ENCODE measurements around the gene MARVELD1.
A peak's percentile ranks its signal among the peaks of the same experiment; 100 is the strongest.

Gene MARVELD1

GRCh38 chr10:97711640-97712572, 1.6 kb upstream of the MARVELD1 start:
- Histone ChIP-seq H3K4me1 (ENCODE audit: low read length) (no peaks in the 10 kb centered on the region; the same call in 1 of the 2 replicates), H3K79me2 (ENCODE audit: low read length) (no peaks in the 10 kb centered on the region), H3K36me3 (replicated peaks; ENCODE audit: low read depth, low read length) (no peaks in the 10 kb centered on the region), H3K27ac (ENCODE audit: low read length) (no peak overlapping the region), H2AFZ (ENCODE audit: low read depth, low read length) (no peak overlapping the region), H3K4me3 (ENCODE audit: low read length) (no peak overlapping the region), H3K27me3 (ENCODE audit: low read depth, low read length) (no peaks in the 10 kb centered on the region), H4K20me1 (ENCODE audit: insufficient read depth, low read length) (no peaks in the 10 kb centered on the region), H3K9ac (ENCODE audit: low read length) (no peak overlapping the region), H3K9me3 (ENCODE audit: insufficient read depth, low read length) (no peaks in the 10 kb centered on the region), H3K4me2 (ENCODE audit: low read length) (no peak overlapping the region)
- TF ChIP-seq EZH2phosphoT487 (IDR thresholded peaks at IDR 0.05; ENCODE audit: low read depth) (no peak), CTCF (IDR thresholded peaks at IDR 0.05; ENCODE audit: low read depth, low read length) (no peak)

GRCh38 chr10:97713826-97714400, 383 bp downstream of the MARVELD1 start:
- Histone ChIP-seq H2AFZ (ENCODE audit: low read depth, low read length) (peak overlapping the region; percentile 91), H3K27ac (ENCODE audit: low read length) (no peak overlapping the region), H3K4me2 (ENCODE audit: low read length) (peak overlapping the region; percentile 90), H4K20me1 (ENCODE audit: insufficient read depth, low read length) (no peaks in the 10 kb centered on the region), H3K36me3 (replicated peaks; ENCODE audit: low read depth, low read length) (no peaks in the 10 kb centered on the region), H3K9me3 (ENCODE audit: insufficient read depth, low read length) (no peaks in the 10 kb centered on the region), H3K79me2 (ENCODE audit: low read length) (no peaks in the 10 kb centered on the region), H3K27me3 (ENCODE audit: low read depth, low read length) (no peaks in the 10 kb centered on the region), H3K4me1 (ENCODE audit: low read length) (no peaks in the 10 kb centered on the region; the same call in 1 of the 2 replicates), H3K9ac (ENCODE audit: low read length) (peak overlapping the region; percentile 74), H3K4me3 (ENCODE audit: low read length) (peak overlapping the region; percentile 96)
- TF ChIP-seq EZH2phosphoT487 (IDR thresholded peaks at IDR 0.05; ENCODE audit: low read depth) (no peak), CTCF (IDR thresholded peaks at IDR 0.05; ENCODE audit: low read depth, low read length) (peak; percentile 27)

- Histone ChIP-seq H3K4me3 (ENCODE audit: low read length) (peak overlapping the region; percentile 96), H3K4me2 (ENCODE audit: low read length) (peak overlapping the region; percentile 90), H3K79me2 (ENCODE audit: low read length) (no peaks in the 10 kb centered on the region), H2AFZ (ENCODE audit: low read depth, low read length) (peak overlapping the region; percentile 91; the same call in 1 of the 2 replicates), H3K27ac (ENCODE audit: low read length) (no peak overlapping the region), H3K9me3 (ENCODE audit: insufficient read depth, low read length) (no peaks in the 10 kb centered on the region), H3K4me1 (ENCODE audit: low read length) (no peaks in the 10 kb centered on the region; the same call in 1 of the 2 replicates), H3K27me3 (ENCODE audit: low read depth, low read length) (no peaks in the 10 kb centered on the region), H3K9ac (ENCODE audit: low read length) (peak overlapping the region; percentile 74), H4K20me1 (ENCODE audit: insufficient read depth, low read length) (no peaks in the 10 kb centered on the region), H3K36me3 (replicated peaks; ENCODE audit: low read depth, low read length) (no peaks in the 10 kb centered on the region)
- no peak for TF ChIP-seq CTCF (IDR thresholded peaks at IDR 0.05; ENCODE audit: low read depth, low read length)
- no peak for TF ChIP-seq EZH2phosphoT487 (IDR thresholded peaks at IDR 0.05; ENCODE audit: low read depth)
Observed at GRCh38 chr10:97714401-97715258, 1.1 kb downstream of the MARVELD1 start.
